Neural cell (in vitro differentiated cells): ENCODE results near the gene SH3GL3. TPM values are rescaled to one million over a fixed set of nuclear protein-coding genes. Genes with fewer than 3 reads are reported as not detected.

Source experiments
- H2AFZ ChIP-seq: fragments of 200-600, 300-800 bp; sonication (generic), shearing (Covaris generic); 2 replicates; pipeline ENCODE4 v1.6.0; 2014; ENCODE audit warnings: low read depth, mild to moderate bottlenecking, antibody characterized with exemption, low read length, moderate library complexity
- H3F3A ChIP-seq: fragments of 200-600 bp; shearing (Covaris generic); 2 replicates; pipeline ENCODE4 v1.6.1; 2016; ENCODE audit warnings: mild to moderate bottlenecking, moderate library complexity, mixed read lengths, antibody characterized with exemption, low read length; ENCODE audit not compliant: insufficient read depth, poor library complexity, severe bottlenecking
- H3K27ac ChIP-seq: fragments of 200-600, 300-800 bp; sonication (generic), shearing (Covaris generic); 2 replicates; pipeline ENCODE4 v1.5.1; 2014; ENCODE audit warnings: mild to moderate bottlenecking, low read length, moderate library complexity
- H3K27me3 ChIP-seq: fragments of 300-800, 200-600 bp; sonication (generic), shearing (Covaris generic); 2 replicates; pipeline ENCODE4 v1.6.0; 2014; ENCODE audit warnings: mild to moderate bottlenecking, low read depth, low read length, moderate library complexity; ENCODE audit not compliant: insufficient read depth
- H3K36me3 ChIP-seq: fragments of 300-800, 200-600 bp; sonication (generic), shearing (Covaris generic); 2 replicates; pipeline ENCODE4 v1.5.1; 2014; ENCODE audit warnings: mild to moderate bottlenecking, antibody characterized with exemption, low read length, moderate library complexity; ENCODE audit not compliant: insufficient read depth
- H3K4me2 ChIP-seq: fragments of 300-800, 200-600 bp; sonication (generic), shearing (Covaris generic); 2 replicates; pipeline ENCODE4 v1.6.0; 2014; ENCODE audit warnings: mild to moderate bottlenecking, low read length
- H3K4me3 ChIP-seq: fragments of 300-800, 200-600 bp; sonication (generic), shearing (Covaris generic); 2 replicates; pipeline ENCODE4 v1.5.1; 2014; ENCODE audit warnings: mild to moderate bottlenecking, low read length, moderate library complexity
- H3K79me2 ChIP-seq: fragments of 200-600 bp; shearing (Covaris generic); replicated peaks from 2 replicates; pipeline ENCODE4 v1.6.0; 2014; ENCODE audit warnings: mild to moderate bottlenecking, low read length, moderate library complexity; ENCODE audit not compliant: insufficient read depth
- H3K9ac ChIP-seq: fragments of 300-800, 200-600 bp; sonication (generic), shearing (Covaris generic); 2 replicates; pipeline ENCODE4 v1.6.1; 2016; ENCODE audit warnings: mild to moderate bottlenecking, low read length, mixed read lengths
- H3K9me2 ChIP-seq: fragments of 200-600 bp; shearing (Covaris generic); 2 replicates; pipeline ENCODE4 v1.6.1; 2016; ENCODE audit warnings: mild to moderate bottlenecking, low read length, mixed read lengths; ENCODE audit not compliant: insufficient read depth
- H3K9me3 ChIP-seq: fragments of 200-600, 300-800 bp; sonication (generic), shearing (Covaris generic); 2 replicates; pipeline ENCODE4 v1.6.1; 2016; ENCODE audit warnings: mild to moderate bottlenecking, mixed run types, low read length, moderate library complexity, mixed read lengths
- H4K20me1 ChIP-seq: fragments of 200-600 bp; shearing (Covaris generic); 2 replicates; pipeline ENCODE4 v1.6.1; 2016; ENCODE audit warnings: mild to moderate bottlenecking, mixed run types; ENCODE audit not compliant: insufficient read depth
- EP300 ChIP-seq: fragments of 450-650 bp; conservative IDR thresholded peaks from 2 replicates; pipeline ENCODE4 v1.6.1; 2014; ENCODE audit warnings: antibody characterized with exemption, mild to moderate bottlenecking, moderate library complexity; ENCODE audit not compliant: poor library complexity, severe bottlenecking
- EZH2 ChIP-seq: fragments of 200-600, 300-800 bp; shearing (Covaris generic), sonication (generic); IDR thresholded peaks from 2 replicates; pipeline ENCODE4 v1.6.1; 2014; ENCODE audit warnings: antibody characterized with exemption, low read length, borderline replicate concordance, mild to moderate bottlenecking; ENCODE audit not compliant: insufficient read depth, poor library complexity, severe bottlenecking
- MXI1 ChIP-seq: fragments of 450-650 bp; conservative IDR thresholded peaks from 2 replicates; pipeline ENCODE4 v1.6.1; 2014; ENCODE audit warnings: antibody characterized with exemption, mild to moderate bottlenecking; ENCODE audit not compliant: poor library complexity, severe bottlenecking
- POLR2AphosphoS5 ChIP-seq: IDR thresholded peaks from 2 replicates; pipeline ENCODE4 v1.6.1; 2012
- RAD21 ChIP-seq: fragments of 450-650 bp; conservative IDR thresholded peaks from 2 replicates; pipeline ENCODE4 v1.6.1; 2014; ENCODE audit warnings: antibody characterized with exemption, mild to moderate bottlenecking, moderate library complexity
- SMC3 ChIP-seq: fragments of 450-650 bp; conservative IDR thresholded peaks from 2 replicates; pipeline ENCODE4 v1.6.1; 2014; ENCODE audit warnings: antibody characterized with exemption, mild to moderate bottlenecking, moderate library complexity; ENCODE audit not compliant: poor library complexity
- TAF1 ChIP-seq: IDR thresholded peaks from 2 replicates; pipeline ENCODE4 v1.6.1; 2012; ENCODE audit warnings: low read depth
- polyA plus RNA-seq: library from polyadenylated mRNA; depleted of rRNA; stranded (reverse); fragments of >200 nt; gene quantifications from 2 replicates; pipeline ENCODE4 v1.2.3, GENCODE V29; 2014
- TF ChIP-seq, protein P1 (sequence below): IDR thresholded peaks from 2 replicates; pipeline ENCODE4 v1.6.1; 2012; ENCODE audit warnings: borderline replicate concordance
- TF ChIP-seq, protein P2 (sequence below): fragments of 450-650 bp; IDR thresholded peaks from 2 replicates; pipeline ENCODE4 v1.5.1; 2014; ENCODE audit warnings: antibody characterized with exemption, mild to moderate bottlenecking, moderate library complexity; ENCODE audit not compliant: poor library complexity, severe bottlenecking

SH3GL3 gene
- polyA plus RNA-seq, 1 donor from 2014 or later, result 104 TPM

DNA sequence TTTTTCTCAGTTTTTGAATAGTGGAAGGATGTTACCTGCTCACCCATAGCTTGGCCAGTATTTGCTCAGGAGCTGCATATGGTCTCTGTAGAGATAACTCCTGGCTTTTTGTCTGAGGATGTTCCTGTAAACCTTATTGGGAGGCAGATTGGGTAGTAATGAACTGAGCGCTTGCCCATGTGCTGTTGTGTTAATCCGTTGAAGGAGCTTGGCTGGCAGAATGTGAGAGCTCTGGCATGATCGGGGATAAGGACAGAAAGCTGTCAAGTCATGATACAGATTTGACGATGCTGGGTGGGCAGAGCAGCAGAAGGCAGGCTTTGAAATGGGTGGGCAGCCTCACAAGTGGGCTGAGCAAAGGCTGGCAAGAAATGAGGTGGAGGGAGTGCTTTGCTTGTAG lies 27.4 kb downstream of the SH3GL3 start:
- Histone ChIP-seq H3F3A (no peaks in the 10 kb centered on the region), H3K4me2 (no peak overlapping the region), H2AFZ (no peak overlapping the region), H3K4me3 (no peak overlapping the region), H3K9me2 (no peaks in the 10 kb centered on the region), H3K27me3 (no peaks in the 10 kb centered on the region), H3K27ac (no peak overlapping the region), H3K36me3 (no peaks in the 10 kb centered on the region), H3K79me2 (no peaks in the 10 kb centered on the region), H3K9me3 (no peaks in the 10 kb centered on the region), H4K20me1 (no peaks in the 10 kb centered on the region), H3K9ac (no peak overlapping the region)
- TF ChIP-seq EZH2 (no peak), MXI1 (no peak), RAD21 (no peak), SMC3 (no peak), TAF1 (no peak), POLR2AphosphoS5 (no peak), EP300 (no peak)
- TF ChIP-seq, protein P1, sequence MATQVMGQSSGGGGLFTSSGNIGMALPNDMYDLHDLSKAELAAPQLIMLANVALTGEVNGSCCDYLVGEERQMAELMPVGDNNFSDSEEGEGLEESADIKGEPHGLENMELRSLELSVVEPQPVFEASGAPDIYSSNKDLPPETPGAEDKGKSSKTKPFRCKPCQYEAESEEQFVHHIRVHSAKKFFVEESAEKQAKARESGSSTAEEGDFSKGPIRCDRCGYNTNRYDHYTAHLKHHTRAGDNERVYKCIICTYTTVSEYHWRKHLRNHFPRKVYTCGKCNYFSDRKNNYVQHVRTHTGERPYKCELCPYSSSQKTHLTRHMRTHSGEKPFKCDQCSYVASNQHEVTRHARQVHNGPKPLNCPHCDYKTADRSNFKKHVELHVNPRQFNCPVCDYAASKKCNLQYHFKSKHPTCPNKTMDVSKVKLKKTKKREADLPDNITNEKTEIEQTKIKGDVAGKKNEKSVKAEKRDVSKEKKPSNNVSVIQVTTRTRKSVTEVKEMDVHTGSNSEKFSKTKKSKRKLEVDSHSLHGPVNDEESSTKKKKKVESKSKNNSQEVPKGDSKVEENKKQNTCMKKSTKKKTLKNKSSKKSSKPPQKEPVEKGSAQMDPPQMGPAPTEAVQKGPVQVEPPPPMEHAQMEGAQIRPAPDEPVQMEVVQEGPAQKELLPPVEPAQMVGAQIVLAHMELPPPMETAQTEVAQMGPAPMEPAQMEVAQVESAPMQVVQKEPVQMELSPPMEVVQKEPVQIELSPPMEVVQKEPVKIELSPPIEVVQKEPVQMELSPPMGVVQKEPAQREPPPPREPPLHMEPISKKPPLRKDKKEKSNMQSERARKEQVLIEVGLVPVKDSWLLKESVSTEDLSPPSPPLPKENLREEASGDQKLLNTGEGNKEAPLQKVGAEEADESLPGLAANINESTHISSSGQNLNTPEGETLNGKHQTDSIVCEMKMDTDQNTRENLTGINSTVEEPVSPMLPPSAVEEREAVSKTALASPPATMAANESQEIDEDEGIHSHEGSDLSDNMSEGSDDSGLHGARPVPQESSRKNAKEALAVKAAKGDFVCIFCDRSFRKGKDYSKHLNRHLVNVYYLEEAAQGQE, result no peak
- TF ChIP-seq, protein P2, sequence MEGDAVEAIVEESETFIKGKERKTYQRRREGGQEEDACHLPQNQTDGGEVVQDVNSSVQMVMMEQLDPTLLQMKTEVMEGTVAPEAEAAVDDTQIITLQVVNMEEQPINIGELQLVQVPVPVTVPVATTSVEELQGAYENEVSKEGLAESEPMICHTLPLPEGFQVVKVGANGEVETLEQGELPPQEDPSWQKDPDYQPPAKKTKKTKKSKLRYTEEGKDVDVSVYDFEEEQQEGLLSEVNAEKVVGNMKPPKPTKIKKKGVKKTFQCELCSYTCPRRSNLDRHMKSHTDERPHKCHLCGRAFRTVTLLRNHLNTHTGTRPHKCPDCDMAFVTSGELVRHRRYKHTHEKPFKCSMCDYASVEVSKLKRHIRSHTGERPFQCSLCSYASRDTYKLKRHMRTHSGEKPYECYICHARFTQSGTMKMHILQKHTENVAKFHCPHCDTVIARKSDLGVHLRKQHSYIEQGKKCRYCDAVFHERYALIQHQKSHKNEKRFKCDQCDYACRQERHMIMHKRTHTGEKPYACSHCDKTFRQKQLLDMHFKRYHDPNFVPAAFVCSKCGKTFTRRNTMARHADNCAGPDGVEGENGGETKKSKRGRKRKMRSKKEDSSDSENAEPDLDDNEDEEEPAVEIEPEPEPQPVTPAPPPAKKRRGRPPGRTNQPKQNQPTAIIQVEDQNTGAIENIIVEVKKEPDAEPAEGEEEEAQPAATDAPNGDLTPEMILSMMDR, result no peak

DNA sequence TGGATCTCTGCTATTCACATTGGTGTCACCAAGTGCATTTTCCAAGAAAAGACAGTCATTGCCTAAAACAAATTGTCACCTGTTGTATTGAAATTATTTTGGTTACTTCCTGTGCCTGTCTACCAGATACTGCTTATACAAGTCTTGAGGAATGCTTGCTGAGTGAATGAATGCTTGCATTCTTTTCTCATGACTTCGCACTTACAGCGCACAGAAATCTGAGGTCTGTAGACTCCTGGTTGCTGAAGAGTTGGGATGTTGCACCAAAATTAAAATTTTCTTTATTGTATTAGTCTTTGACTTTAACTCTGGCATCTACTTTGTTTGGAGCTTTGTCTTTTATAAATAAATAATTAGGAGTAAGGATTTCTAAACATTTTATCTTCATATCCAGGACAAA lies 28.4 kb downstream of the SH3GL3 start:
- no peaks in the 10 kb centered on the region for H3K36me3 ChIP-seq
- no peaks in the 10 kb centered on the region for H3F3A ChIP-seq
- TF ChIP-seq MXI1 (no peak), RAD21 (no peak)
- no peaks in the 10 kb centered on the region for H3K9me2 ChIP-seq
- no peak overlapping the region for H3K4me2 ChIP-seq
- H3K27ac ChIP-seq, result no peak overlapping the region
- H3K9me3 ChIP-seq, result no peaks in the 10 kb centered on the region
- H3K27me3 ChIP-seq, result no peaks in the 10 kb centered on the region
- no peak overlapping the region for H3K9ac ChIP-seq
- no peak overlapping the region for H3K4me3 ChIP-seq
- H2AFZ ChIP-seq, result no peak overlapping the region
- no peaks in the 10 kb centered on the region for H4K20me1 ChIP-seq
- H3K79me2 ChIP-seq, result no peaks in the 10 kb centered on the region

DNA sequence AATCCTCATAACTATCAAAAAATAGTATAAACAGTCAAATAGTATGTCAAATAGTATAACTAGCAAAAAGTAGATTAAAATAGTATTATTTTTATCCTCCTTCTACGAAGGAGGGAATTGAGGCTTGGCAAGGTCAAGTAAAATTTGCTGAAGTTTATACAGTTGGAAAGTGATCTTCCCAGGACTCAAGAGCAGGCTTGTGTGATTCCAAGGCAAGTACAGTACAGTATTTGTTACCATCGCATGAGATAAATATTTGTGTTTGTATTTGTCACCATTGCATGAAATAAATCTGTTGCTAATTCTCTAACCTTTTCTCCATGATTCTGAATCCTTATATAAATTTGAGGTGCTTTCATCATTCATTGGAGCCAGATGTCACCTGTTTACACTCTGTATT lies 28.9 kb downstream of the SH3GL3 start:
- H3K36me3 ChIP-seq, result no peaks in the 10 kb centered on the region
- TF ChIP-seq, protein P2, result no peak
- no peak for TF ChIP-seq TAF1
- TF ChIP-seq POLR2AphosphoS5, result no peak
- TF ChIP-seq, protein P1, result no peak
- TF ChIP-seq SMC3, result no peak
- TF ChIP-seq MXI1, result no peak
- TF ChIP-seq RAD21, result no peak
- no peak for TF ChIP-seq EP300
- TF ChIP-seq EZH2, result no peak

More for the DNA sequence above, 28.9 kb downstream of the SH3GL3 start:
- Histone ChIP-seq H3F3A (no peaks in the 10 kb centered on the region), H3K9me3 (no peaks in the 10 kb centered on the region), H3K27me3 (no peaks in the 10 kb centered on the region), H3K9me2 (no peaks in the 10 kb centered on the region), H3K79me2 (no peaks in the 10 kb centered on the region), H3K4me3 (no peak overlapping the region), H2AFZ (no peak overlapping the region), H3K27ac (no peak overlapping the region), H3K9ac (no peak overlapping the region), H3K4me2 (no peak overlapping the region), H4K20me1 (no peaks in the 10 kb centered on the region)
